ENCODE data around the gene AASDH.

AASDH gene

GRCh38 chr4:56318555-56318954, 68.7 kb downstream of the AASDH start:
- Mint-ChIP-seq H3K9me3 (no peaks in the 10 kb centered on the region), H3K27me3 (ENCODE audit: low read depth) (peaks cover 5% of the 10 kb centered on the region), H3K4me3 (no peak overlapping the region), H3K36me3 (ENCODE audit: low read depth) (no peaks in the 10 kb centered on the region), H3K27ac (no peak overlapping the region), H3K4me1 (ENCODE audit: low read depth) (no peaks in the 10 kb centered on the region)
- no peak for DNase-seq (ENCODE audit: low spot score)

GRCh38 chr4:56317749-56318148, 69.5 kb downstream of the AASDH start:
- Mint-ChIP-seq H3K9me3 (no peaks in the 10 kb centered on the region), H3K4me1 (ENCODE audit: low read depth) (no peaks in the 10 kb centered on the region), H3K27me3 (ENCODE audit: low read depth) (peaks cover 5% of the 10 kb centered on the region), H3K36me3 (ENCODE audit: low read depth) (no peaks in the 10 kb centered on the region), H3K4me3 (no peak overlapping the region), H3K27ac (no peak overlapping the region)
- no peak for DNase-seq (ENCODE audit: low spot score)

- no peak overlapping the region for H3K4me3 Mint-ChIP-seq
- no peak overlapping the region for H3K27ac Mint-ChIP-seq
- no peaks in the 10 kb centered on the region for H3K36me3 Mint-ChIP-seq (ENCODE audit: low read depth)
- peaks cover 5% of the 10 kb centered on the region for H3K27me3 Mint-ChIP-seq (ENCODE audit: low read depth)
- DNase-seq (ENCODE audit: low spot score): no peak
- no peaks in the 10 kb centered on the region for H3K9me3 Mint-ChIP-seq
- no peaks in the 10 kb centered on the region for H3K4me1 Mint-ChIP-seq (ENCODE audit: low read depth)
Observed at GRCh38 chr4:56316011-56316650, 71.2 kb downstream of the AASDH start.

GRCh38 chr4:56315543-56315942, 71.7 kb downstream of the AASDH start:
- Mint-ChIP-seq H3K27me3 (ENCODE audit: low read depth) (peaks cover 2% of the 10 kb centered on the region), H3K9me3 (no peaks in the 10 kb centered on the region), H3K4me1 (ENCODE audit: low read depth) (no peaks in the 10 kb centered on the region), H3K36me3 (ENCODE audit: low read depth) (no peaks in the 10 kb centered on the region), H3K27ac (no peak overlapping the region), H3K4me3 (no peak overlapping the region)
- no peak for DNase-seq (ENCODE audit: low spot score)

- H3K27ac Mint-ChIP-seq: no peak overlapping the region
- H3K27me3 Mint-ChIP-seq (ENCODE audit: low read depth): peaks cover 2% of the 10 kb centered on the region
- H3K9me3 Mint-ChIP-seq: no peaks in the 10 kb centered on the region
- DNase-seq (ENCODE audit: low spot score): no peak
- no peaks in the 10 kb centered on the region for H3K36me3 Mint-ChIP-seq (ENCODE audit: low read depth)
- H3K4me3 Mint-ChIP-seq: no peak overlapping the region
- H3K4me1 Mint-ChIP-seq (ENCODE audit: low read depth): no peaks in the 10 kb centered on the region
Observed at GRCh38 chr4:56315041-56315440, 72.2 kb downstream of the AASDH start.

- Mint-ChIP-seq H3K4me1 (ENCODE audit: low read depth) (no peaks in the 10 kb centered on the region), H3K27me3 (ENCODE audit: low read depth) (no peaks in the 10 kb centered on the region), H3K9me3 (no peaks in the 10 kb centered on the region), H3K4me3 (no peak overlapping the region), H3K36me3 (ENCODE audit: low read depth) (no peaks in the 10 kb centered on the region), H3K27ac (no peak overlapping the region)
- no peak for DNase-seq (ENCODE audit: low spot score)
Observed at GRCh38 chr4:56314207-56314915, 72.9 kb downstream of the AASDH start.

GRCh38 chr4:56313132-56313531, 74.2 kb downstream of the AASDH start:
- H3K27ac Mint-ChIP-seq: no peak overlapping the region
- no peak overlapping the region for H3K4me3 Mint-ChIP-seq
- no peaks in the 10 kb centered on the region for H3K9me3 Mint-ChIP-seq
- H3K36me3 Mint-ChIP-seq (ENCODE audit: low read depth): no peaks in the 10 kb centered on the region
- peaks cover 2% of the 10 kb centered on the region for H3K27me3 Mint-ChIP-seq (ENCODE audit: low read depth)
- H3K4me1 Mint-ChIP-seq (ENCODE audit: low read depth): no peaks in the 10 kb centered on the region
- DNase-seq (ENCODE audit: low spot score): no peak

GRCh38 chr4:56311299-56311975, 75.9 kb downstream of the AASDH start:
- no peak overlapping the region for H3K27ac Mint-ChIP-seq
- peaks cover 2% of the 10 kb centered on the region for H3K27me3 Mint-ChIP-seq (ENCODE audit: low read depth)
- H3K9me3 Mint-ChIP-seq: no peaks in the 10 kb centered on the region
- H3K36me3 Mint-ChIP-seq (ENCODE audit: low read depth): no peaks in the 10 kb centered on the region
- no peak for DNase-seq (ENCODE audit: low spot score)
- H3K4me3 Mint-ChIP-seq: no peak overlapping the region
- no peaks in the 10 kb centered on the region for H3K4me1 Mint-ChIP-seq (ENCODE audit: low read depth)

GRCh38 chr4:56310401-56311125, 76.7 kb downstream of the AASDH start:
- no peak overlapping the region for H3K27ac Mint-ChIP-seq
- peaks cover 2% of the 10 kb centered on the region for H3K27me3 Mint-ChIP-seq (ENCODE audit: low read depth)
- no peak for DNase-seq (ENCODE audit: low spot score)
- H3K36me3 Mint-ChIP-seq (ENCODE audit: low read depth): no peaks in the 10 kb centered on the region
- H3K4me3 Mint-ChIP-seq: no peak overlapping the region
- H3K4me1 Mint-ChIP-seq (ENCODE audit: low read depth): peaks cover under 1% of the 10 kb centered on the region
- H3K9me3 Mint-ChIP-seq: no peaks in the 10 kb centered on the region

- no peak overlapping the region for H3K27ac Mint-ChIP-seq
- no peak overlapping the region for H3K4me3 Mint-ChIP-seq
- no peaks in the 10 kb centered on the region for H3K9me3 Mint-ChIP-seq
- DNase-seq (ENCODE audit: low spot score): no peak
- H3K27me3 Mint-ChIP-seq (ENCODE audit: low read depth): peaks cover 2% of the 10 kb centered on the region
- peaks cover 4% of the 10 kb centered on the region for H3K4me1 Mint-ChIP-seq (ENCODE audit: low read depth)
- H3K36me3 Mint-ChIP-seq (ENCODE audit: low read depth): no peaks in the 10 kb centered on the region
Observed at GRCh38 chr4:56308384-56308783, 78.9 kb downstream of the AASDH start.

- no peaks in the 10 kb centered on the region for H3K36me3 Mint-ChIP-seq (ENCODE audit: low read depth)
- H3K27ac Mint-ChIP-seq: no peak overlapping the region
- no peak overlapping the region for H3K4me3 Mint-ChIP-seq
- H3K27me3 Mint-ChIP-seq (ENCODE audit: low read depth): peaks cover 2% of the 10 kb centered on the region
- peaks cover 4% of the 10 kb centered on the region for H3K4me1 Mint-ChIP-seq (ENCODE audit: low read depth)
- no peak for DNase-seq (ENCODE audit: low spot score)
- H3K9me3 Mint-ChIP-seq: no peaks in the 10 kb centered on the region
Observed at GRCh38 chr4:56307423-56307822, 79.9 kb downstream of the AASDH start.

GRCh38 chr4:56305390-56305789, 81.9 kb downstream of the AASDH start:
- no peak for DNase-seq (ENCODE audit: low spot score)
- Mint-ChIP-seq H3K36me3 (ENCODE audit: low read depth) (no peaks in the 10 kb centered on the region), H3K27ac (no peak overlapping the region), H3K9me3 (no peaks in the 10 kb centered on the region), H3K4me3 (no peak overlapping the region), H3K27me3 (ENCODE audit: low read depth) (peaks cover 2% of the 10 kb centered on the region), H3K4me1 (ENCODE audit: low read depth) (peaks cover 11% of the 10 kb centered on the region)

- H3K27me3 Mint-ChIP-seq (ENCODE audit: low read depth): no peaks in the 10 kb centered on the region
- no peak overlapping the region for H3K27ac Mint-ChIP-seq
- H3K9me3 Mint-ChIP-seq: no peaks in the 10 kb centered on the region
- no peak overlapping the region for H3K4me3 Mint-ChIP-seq
- H3K4me1 Mint-ChIP-seq (ENCODE audit: low read depth): peaks cover 11% of the 10 kb centered on the region
- no peaks in the 10 kb centered on the region for H3K36me3 Mint-ChIP-seq (ENCODE audit: low read depth)
- DNase-seq (ENCODE audit: low spot score): no peak
Observed at GRCh38 chr4:56303921-56304320, 83.4 kb downstream of the AASDH start.

GRCh38 chr4:56302760-56303159, 84.5 kb downstream of the AASDH start:
- Mint-ChIP-seq H3K9me3 (no peaks in the 10 kb centered on the region), H3K27ac (no peak overlapping the region), H3K4me1 (ENCODE audit: low read depth) (peaks cover 11% of the 10 kb centered on the region), H3K27me3 (ENCODE audit: low read depth) (no peaks in the 10 kb centered on the region), H3K36me3 (ENCODE audit: low read depth) (no peaks in the 10 kb centered on the region), H3K4me3 (no peak overlapping the region)
- DNase-seq (ENCODE audit: low spot score): no peak
